GM21515 (cell line): Measurements from ENCODE around the gene MICALL2.
"Not testable (repeated sequence)": the region's sequence is repeated elsewhere in the genome, so short reads cannot be mapped to it uniquely, and the experiment has no call there.

ENCODE experiments used
- ATAC-seq: cut with Tn5 transposase; IDR thresholded peaks from one replicate; pipeline ENCODE4 v1.9.1; 2021; ENCODE audit not compliant: unreplicated experiment

Gene MICALL2

GRCh38 chr7:1449501-1449900 is 9.8 kb downstream of the MICALL2 start:
- ATAC-seq: no peak

GRCh38 chr7:1448958-1449357 is 10.3 kb downstream of the MICALL2 start:
- no peak for ATAC-seq

- no peak for ATAC-seq
These were observed 11.6 kb downstream of the MICALL2 start for GRCh38 chr7:1447551-1448244.

GRCh38 chr7:1447112-1447511 is 12.2 kb downstream of the MICALL2 start:
- no peak for ATAC-seq

GRCh38 chr7:1446620-1447032 is 12.6 kb downstream of the MICALL2 start:
- no peak for ATAC-seq

- ATAC-seq: not testable (repeated sequence)
These were observed 13.2 kb downstream of the MICALL2 start for GRCh38 chr7:1446026-1446425.

- no peak for ATAC-seq
These were observed 13.9 kb downstream of the MICALL2 start for GRCh38 chr7:1445341-1445740.

- ATAC-seq: no peak
These were observed 14.3 kb downstream of the MICALL2 start for GRCh38 chr7:1444925-1445322.

GRCh38 chr7:1444214-1444924 is 14.9 kb downstream of the MICALL2 start:
- ATAC-seq: no peak

- ATAC-seq: not testable (repeated sequence)
These were observed 15.6 kb downstream of the MICALL2 start for GRCh38 chr7:1443587-1444200.

- no peak for ATAC-seq
These were observed 16.7 kb downstream of the MICALL2 start for GRCh38 chr7:1442355-1443124.

GRCh38 chr7:1441615-1442354 is 17.5 kb downstream of the MICALL2 start:
- ATAC-seq: no peak

- ATAC-seq: no peak
These were observed 18.6 kb downstream of the MICALL2 start for GRCh38 chr7:1440620-1441019.

- ATAC-seq: no peak
These were observed 19.6 kb downstream of the MICALL2 start for GRCh38 chr7:1439373-1440363.

GRCh38 chr7:1438821-1439220 is 20.4 kb downstream of the MICALL2 start:
- ATAC-seq: no peak

- no peak for ATAC-seq
These were observed 21.1 kb downstream of the MICALL2 start for GRCh38 chr7:1438208-1438607.

- ATAC-seq: no peak
These were observed 22.0 kb downstream of the MICALL2 start for GRCh38 chr7:1437155-1437880.

- ATAC-seq: no peak
These were observed 22.7 kb downstream of the MICALL2 start for GRCh38 chr7:1436608-1437007.
